Hepatocyte (in vitro differentiated cells): ENCODE results near the gene SH3RF3.

Experiments
- EZH2 ChIP-seq: fragments of 200-600 bp; sonication (generic); IDR thresholded peaks from 2 replicates; pipeline ENCODE4 v1.6.1; 2016; ENCODE audit warnings: antibody characterized with exemption, mild to moderate bottlenecking, borderline replicate concordance
- EZH2phosphoT487 ChIP-seq: fragments of 200-600 bp; sonication (generic); IDR thresholded peaks from one replicate; pipeline ENCODE4 v1.6.1; 2018; ENCODE audit warnings: antibody characterized with exemption, mild to moderate bottlenecking, low read depth, moderate library complexity; ENCODE audit not compliant: unreplicated experiment, severe bottlenecking
- TF ChIP-seq, protein P1 (sequence below): fragments of 200-600 bp; sonication (generic); IDR thresholded peaks from 2 replicates; pipeline ENCODE4 v1.5.1; 2016; ENCODE audit warnings: antibody characterized with exemption, mild to moderate bottlenecking; ENCODE audit not compliant: poor library complexity

DNA sequence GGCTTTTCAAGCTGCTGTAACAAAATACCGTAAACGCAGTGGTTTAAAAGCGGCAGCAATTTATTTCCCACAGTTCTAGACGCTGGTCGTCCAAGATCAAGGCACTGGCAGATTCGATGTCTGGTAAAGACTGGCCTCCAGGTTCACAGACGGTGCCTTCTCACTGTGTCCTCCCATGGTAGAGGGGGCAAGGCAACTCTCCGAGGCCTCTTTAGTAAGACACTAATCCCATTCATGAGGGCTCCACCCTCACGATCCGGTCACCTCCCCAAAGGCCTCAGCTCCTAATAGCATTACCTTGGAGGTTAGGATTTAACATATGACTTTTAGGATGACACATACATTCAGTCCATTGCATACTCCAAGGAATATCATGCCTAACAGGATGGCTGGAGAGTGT is 117.2 kb downstream of the SH3RF3 start:
- TF ChIP-seq, protein P1, sequence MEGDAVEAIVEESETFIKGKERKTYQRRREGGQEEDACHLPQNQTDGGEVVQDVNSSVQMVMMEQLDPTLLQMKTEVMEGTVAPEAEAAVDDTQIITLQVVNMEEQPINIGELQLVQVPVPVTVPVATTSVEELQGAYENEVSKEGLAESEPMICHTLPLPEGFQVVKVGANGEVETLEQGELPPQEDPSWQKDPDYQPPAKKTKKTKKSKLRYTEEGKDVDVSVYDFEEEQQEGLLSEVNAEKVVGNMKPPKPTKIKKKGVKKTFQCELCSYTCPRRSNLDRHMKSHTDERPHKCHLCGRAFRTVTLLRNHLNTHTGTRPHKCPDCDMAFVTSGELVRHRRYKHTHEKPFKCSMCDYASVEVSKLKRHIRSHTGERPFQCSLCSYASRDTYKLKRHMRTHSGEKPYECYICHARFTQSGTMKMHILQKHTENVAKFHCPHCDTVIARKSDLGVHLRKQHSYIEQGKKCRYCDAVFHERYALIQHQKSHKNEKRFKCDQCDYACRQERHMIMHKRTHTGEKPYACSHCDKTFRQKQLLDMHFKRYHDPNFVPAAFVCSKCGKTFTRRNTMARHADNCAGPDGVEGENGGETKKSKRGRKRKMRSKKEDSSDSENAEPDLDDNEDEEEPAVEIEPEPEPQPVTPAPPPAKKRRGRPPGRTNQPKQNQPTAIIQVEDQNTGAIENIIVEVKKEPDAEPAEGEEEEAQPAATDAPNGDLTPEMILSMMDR = no peak
- TF ChIP-seq EZH2 (no peak), EZH2phosphoT487 (no peak)
